ENCODE measurements around the gene TBC1D30. TPM values are rescaled to one million over a fixed set of nuclear protein-coding genes. Genes with fewer than 3 reads are reported as not detected.
"Not testable (repeated sequence)": the region's sequence is repeated elsewhere in the genome, so short reads cannot be mapped to it uniquely, and the experiment has no call there.

The TBC1D30 gene
- total RNA-seq (0.98 TPM), polyA plus RNA-seq (ENCODE audit: insufficient read depth in 1 of 8, insufficient read length in 8 of 8, low replicate concordance in 1 of 8) (1 to 10 TPM; 1.1 to 2.5 (median 1.4) TPM)
- long read RNA-seq, donor 1, result 0 reads
- long read RNA-seq, donor 2, result 0 reads
- long read RNA-seq, donor 3, result 0 reads
- long read RNA-seq, donor 4, result 0 reads
- long read RNA-seq, donor 5, result 0 reads
- long read RNA-seq, donor 6, result 0 reads
- long read RNA-seq, donor 7, result 0 reads
- long read RNA-seq, donor 8, result 0 reads
- long read RNA-seq, donor 9, result 0 reads
- long read RNA-seq, donor 10, result 0 reads
- long read RNA-seq, donor 11, result 0 reads

- WGBS (ENCODE audit: insufficient coverage), result under 1% methylated on average over 69 of the region's 69 CpGs
- no peaks in the 10 kb centered on the region for H3K9me3 ChIP-seq (replicated peaks; ENCODE audit: control insufficient read depth, low read depth, low read length)
- no peak within 1 kb of the TSS for H3K27ac ChIP-seq (ENCODE audit: low read length)
- DNase-seq, result peak; percentile 20
- peaks cover 14% of the 10 kb centered on the region for H3K4me1 ChIP-seq (ENCODE audit: control insufficient read depth, insufficient read depth, low read length)
- H3K36me3 ChIP-seq (ENCODE audit: control insufficient read depth, insufficient read depth, low read length), result no peaks in the 10 kb centered on the region
- H3K27me3 ChIP-seq (ENCODE audit: control insufficient read depth, insufficient read depth, low read length), result peaks cover 35% of the 10 kb centered on the region
- H3K4me3 ChIP-seq (ENCODE audit: low read length), result peak within 1 kb of the TSS; percentile 20
These were observed at the start of gene TBC1D30 for GRCh38 chr12:64824500-64825142. Gene TBC1D30 (plus strand): TSS chr12:64824647. CDS start chr12:64824880, 233 bp downstream.

GRCh38 chr12:64775147-64775736 is 49.2 kb upstream of the TBC1D30 start:
- not testable (repeated sequence) for H3K36me3 ChIP-seq (ENCODE audit: control insufficient read depth, insufficient read depth, low read length); DNase-seq; H3K27me3 ChIP-seq (ENCODE audit: control insufficient read depth, insufficient read depth, low read length); H3K4me1 ChIP-seq (ENCODE audit: control insufficient read depth, insufficient read depth, low read length); H3K4me3 ChIP-seq (ENCODE audit: low read length); H3K27ac ChIP-seq (ENCODE audit: low read length)
- peaks cover 16% of the 10 kb centered on the region for H3K9me3 ChIP-seq (replicated peaks; ENCODE audit: control insufficient read depth, low read depth, low read length)

- H3K4me3 ChIP-seq (ENCODE audit: low read length), result no peak overlapping the region
- H3K27me3 ChIP-seq (ENCODE audit: control insufficient read depth, insufficient read depth, low read length), result peaks cover 26% of the 10 kb centered on the region
- H3K4me1 ChIP-seq (ENCODE audit: control insufficient read depth, insufficient read depth, low read length), result peaks cover 12% of the 10 kb centered on the region
- no CpG with 5 or more reads among the region's 10 CpGs for WGBS (ENCODE audit: insufficient coverage)
- peaks cover 3% of the 10 kb centered on the region for H3K9me3 ChIP-seq (replicated peaks; ENCODE audit: control insufficient read depth, low read depth, low read length)
- H3K27ac ChIP-seq (ENCODE audit: low read length), result no peak overlapping the region
- no peak for DNase-seq
- H3K36me3 ChIP-seq (ENCODE audit: control insufficient read depth, insufficient read depth, low read length), result no peaks in the 10 kb centered on the region
These were observed 45.0 kb upstream of the TBC1D30 start for GRCh38 chr12:64779354-64779974.

GRCh38 chr12:64780132-64780530 is 44.3 kb upstream of the TBC1D30 start:
- H3K27me3 ChIP-seq (ENCODE audit: control insufficient read depth, insufficient read depth, low read length), result peaks cover 26% of the 10 kb centered on the region
- peaks cover 12% of the 10 kb centered on the region for H3K4me1 ChIP-seq (ENCODE audit: control insufficient read depth, insufficient read depth, low read length)
- peaks cover 3% of the 10 kb centered on the region for H3K9me3 ChIP-seq (replicated peaks; ENCODE audit: control insufficient read depth, low read depth, low read length)
- peak overlapping the region; percentile 28 for H3K4me3 ChIP-seq (ENCODE audit: low read length)
- WGBS (ENCODE audit: insufficient coverage), result 7% methylated on average over 14 of the region's 15 CpGs
- H3K27ac ChIP-seq (ENCODE audit: low read length), result no peak overlapping the region
- DNase-seq, result no peak
- no peaks in the 10 kb centered on the region for H3K36me3 ChIP-seq (ENCODE audit: control insufficient read depth, insufficient read depth, low read length)

GRCh38 chr12:64780531-64781279 is 43.7 kb upstream of the TBC1D30 start:
- peaks cover 26% of the 10 kb centered on the region for H3K27me3 ChIP-seq (ENCODE audit: control insufficient read depth, insufficient read depth, low read length)
- DNase-seq, result peak; percentile 31
- H3K27ac ChIP-seq (ENCODE audit: low read length), result no peak overlapping the region

GRCh38 chr12:64781280-64782190 is 42.9 kb upstream of the TBC1D30 start:
- peaks cover 3% of the 10 kb centered on the region for H3K9me3 ChIP-seq (replicated peaks; ENCODE audit: control insufficient read depth, low read depth, low read length)
- peaks cover 26% of the 10 kb centered on the region for H3K27me3 ChIP-seq (ENCODE audit: control insufficient read depth, insufficient read depth, low read length)
- peaks cover 12% of the 10 kb centered on the region for H3K4me1 ChIP-seq (ENCODE audit: control insufficient read depth, insufficient read depth, low read length)
- peak; percentile 16 for DNase-seq
- peak overlapping the region; percentile 37 for H3K4me3 ChIP-seq (ENCODE audit: low read length)
- no peaks in the 10 kb centered on the region for H3K36me3 ChIP-seq (ENCODE audit: control insufficient read depth, insufficient read depth, low read length)
- H3K27ac ChIP-seq (ENCODE audit: low read length), result no peak overlapping the region
- WGBS (ENCODE audit: insufficient coverage), result 0% methylated on average over 17 of the region's 39 CpGs

More at GRCh38 chr12:64780531-64781279, 43.7 kb upstream of the TBC1D30 start:
- peaks cover 3% of the 10 kb centered on the region for H3K9me3 ChIP-seq (replicated peaks; ENCODE audit: control insufficient read depth, low read depth, low read length)
- no peaks in the 10 kb centered on the region for H3K36me3 ChIP-seq (ENCODE audit: control insufficient read depth, insufficient read depth, low read length)
- H3K4me3 ChIP-seq (ENCODE audit: low read length), result peak overlapping the region; percentile 37
- peaks cover 12% of the 10 kb centered on the region for H3K4me1 ChIP-seq (ENCODE audit: control insufficient read depth, insufficient read depth, low read length)
- under 1% methylated on average over 102 of the region's 103 CpGs for WGBS (ENCODE audit: insufficient coverage)

GRCh38 chr12:64782191-64782876 is 42.1 kb upstream of the TBC1D30 start:
- no peaks in the 10 kb centered on the region for H3K36me3 ChIP-seq (ENCODE audit: control insufficient read depth, insufficient read depth, low read length)
- H3K4me1 ChIP-seq (ENCODE audit: control insufficient read depth, insufficient read depth, low read length), result peaks cover 12% of the 10 kb centered on the region
- H3K27me3 ChIP-seq (ENCODE audit: control insufficient read depth, insufficient read depth, low read length), result peaks cover 26% of the 10 kb centered on the region
- 27% methylated on average over 2 of the region's 6 CpGs for WGBS (ENCODE audit: insufficient coverage)
- no peak overlapping the region for H3K4me3 ChIP-seq (ENCODE audit: low read length)
- H3K27ac ChIP-seq (ENCODE audit: low read length), result no peak overlapping the region
- peaks cover 3% of the 10 kb centered on the region for H3K9me3 ChIP-seq (replicated peaks; ENCODE audit: control insufficient read depth, low read depth, low read length)
- peak; percentile 53 for DNase-seq

DNA sequence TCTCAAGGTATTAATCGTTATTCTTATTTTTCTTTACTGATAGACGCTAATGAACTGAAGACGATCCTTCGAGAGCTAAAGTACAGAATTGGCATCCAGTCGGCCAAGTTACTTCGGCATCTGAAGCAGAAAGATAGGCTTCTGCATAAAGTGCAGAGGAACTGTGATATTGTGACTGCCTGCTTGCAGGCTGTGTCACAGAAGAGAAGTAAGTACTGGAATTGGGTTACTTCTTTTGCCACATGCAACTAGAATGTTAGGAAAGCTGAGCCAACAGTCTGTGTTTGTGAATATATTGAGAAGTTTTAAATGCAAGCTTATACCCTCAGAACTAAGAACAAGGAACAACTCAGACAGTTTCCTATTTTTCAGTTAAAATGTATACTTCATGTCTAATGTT is 38.6 kb upstream of the TBC1D30 start:
- no peak overlapping the region for H3K4me3 ChIP-seq (ENCODE audit: low read length)
- no peaks in the 10 kb centered on the region for H3K9me3 ChIP-seq (replicated peaks; ENCODE audit: control insufficient read depth, low read depth, low read length)
- no peak overlapping the region for H3K27ac ChIP-seq (ENCODE audit: low read length)
- peaks cover 8% of the 10 kb centered on the region for H3K4me1 ChIP-seq (ENCODE audit: control insufficient read depth, insufficient read depth, low read length)
- peaks cover 14% of the 10 kb centered on the region for H3K27me3 ChIP-seq (ENCODE audit: control insufficient read depth, insufficient read depth, low read length)
- H3K36me3 ChIP-seq (ENCODE audit: control insufficient read depth, insufficient read depth, low read length), result no peaks in the 10 kb centered on the region
- DNase-seq, result no peak
- WGBS (ENCODE audit: insufficient coverage), result 98% methylated on average over 5 of the region's 6 CpGs

GRCh38 chr12:64790166-64790565 is 34.3 kb upstream of the TBC1D30 start:
- Histone ChIP-seq H3K4me1 (ENCODE audit: control insufficient read depth, insufficient read depth, low read length) (no peaks in the 10 kb centered on the region), H3K36me3 (ENCODE audit: control insufficient read depth, insufficient read depth, low read length) (no peaks in the 10 kb centered on the region), H3K9me3 (replicated peaks; ENCODE audit: control insufficient read depth, low read depth, low read length) (no peaks in the 10 kb centered on the region), H3K27me3 (ENCODE audit: control insufficient read depth, insufficient read depth, low read length) (no peaks in the 10 kb centered on the region), H3K27ac (ENCODE audit: low read length) (no peak overlapping the region), H3K4me3 (ENCODE audit: low read length) (no peak overlapping the region)
- DNase-seq, result no peak
- no CpG with 5 or more reads among the region's 1 CpG for WGBS (ENCODE audit: insufficient coverage)

Data from muscle of leg (tissue), 16 donors.